ENCODE data around the gene OR3A3.

Gene OR3A3

DNA sequence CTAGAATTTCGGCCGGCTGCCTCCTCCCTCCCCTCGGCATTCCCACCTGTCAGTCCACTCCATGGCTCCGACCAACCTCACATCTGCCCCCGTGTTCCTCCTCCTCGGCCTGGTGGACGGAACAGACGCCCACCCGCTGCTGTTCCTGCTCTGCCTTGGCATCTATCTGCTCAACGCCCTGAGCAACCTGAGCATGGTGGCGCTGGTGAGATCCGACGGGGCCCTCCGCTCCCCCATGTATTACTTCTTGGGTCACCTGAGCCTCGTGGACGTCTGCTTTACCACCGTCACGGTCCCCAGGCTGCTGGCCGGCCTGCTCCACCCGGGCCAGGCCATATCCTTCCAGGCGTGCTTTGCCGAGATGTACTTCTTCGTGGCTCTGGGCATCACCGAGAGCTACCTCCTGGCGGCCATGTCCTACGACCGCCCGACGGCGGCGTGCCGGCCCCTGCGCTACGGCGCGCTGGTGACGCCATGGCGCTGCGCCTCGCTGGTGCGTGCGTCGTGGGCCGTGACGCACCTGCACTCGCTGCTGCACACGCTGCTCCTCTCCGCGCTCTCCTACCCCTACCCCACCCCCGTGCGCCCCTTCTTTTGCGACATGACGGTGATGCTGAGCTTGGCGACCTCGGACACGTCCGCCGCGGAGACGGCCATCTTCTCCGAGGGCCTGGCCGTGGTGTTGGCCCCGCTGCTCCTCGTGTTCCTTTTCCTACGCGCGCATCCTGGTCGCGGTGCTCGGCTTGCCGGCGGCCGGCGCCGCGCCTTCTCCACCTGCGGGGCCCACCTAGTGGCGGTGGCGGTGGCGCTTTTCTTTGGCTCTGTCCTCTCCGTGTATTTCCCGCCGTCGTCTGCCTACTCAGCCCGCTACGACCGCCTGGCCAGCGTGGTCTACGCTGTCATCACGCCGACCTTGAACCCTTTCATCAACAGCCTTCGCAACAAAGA is 25.0 kb upstream of the OR3A3 start, which contains the start of gene OR3A2:
TSS of gene OR3A2 (minus strand) at position 440 of the 948 bp plus-strand sequence.
- CTCF ChIA-PET = no interaction called here
- H3K9me3 ChIP-seq (ENCODE audit: control insufficient read depth, insufficient read depth, low read depth, low read length) = no peaks in the 10 kb centered on the region; the same call in 1 of the 2 replicates
- H3K4me3 ChIP-seq (ENCODE audit: low read depth, low read length) = no peak within 1 kb of the TSS
- H3K36me3 ChIP-seq (ENCODE audit: control insufficient read depth in 2 of 2, insufficient read depth in 1 of 2, low read length in 2 of 2) = no peaks in the 10 kb centered on the region
- no peak for TF ChIP-seq ZBTB48 (tag by site-specific recombination; IDR thresholded peaks at IDR 0.05)
- no peak for TF ChIP-seq ZNF292 (tag by site-specific recombination; IDR thresholded peaks at IDR 0.05; ENCODE audit: borderline replicate concordance, low read depth)
- TF ChIP-seq, protein P1, sequence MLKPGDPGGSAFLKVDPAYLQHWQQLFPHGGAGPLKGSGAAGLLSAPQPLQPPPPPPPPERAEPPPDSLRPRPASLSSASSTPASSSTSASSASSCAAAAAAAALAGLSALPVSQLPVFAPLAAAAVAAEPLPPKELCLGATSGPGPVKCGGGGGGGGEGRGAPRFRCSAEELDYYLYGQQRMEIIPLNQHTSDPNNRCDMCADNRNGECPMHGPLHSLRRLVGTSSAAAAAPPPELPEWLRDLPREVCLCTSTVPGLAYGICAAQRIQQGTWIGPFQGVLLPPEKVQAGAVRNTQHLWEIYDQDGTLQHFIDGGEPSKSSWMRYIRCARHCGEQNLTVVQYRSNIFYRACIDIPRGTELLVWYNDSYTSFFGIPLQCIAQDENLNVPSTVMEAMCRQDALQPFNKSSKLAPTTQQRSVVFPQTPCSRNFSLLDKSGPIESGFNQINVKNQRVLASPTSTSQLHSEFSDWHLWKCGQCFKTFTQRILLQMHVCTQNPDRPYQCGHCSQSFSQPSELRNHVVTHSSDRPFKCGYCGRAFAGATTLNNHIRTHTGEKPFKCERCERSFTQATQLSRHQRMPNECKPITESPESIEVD (tag by site-specific recombination; IDR thresholded peaks at IDR 0.05) = no peak
- TF ChIP-seq ZFP37 (tag by site-specific recombination; IDR thresholded peaks at IDR 0.05) = no peak
- TF ChIP-seq ZXDB (tag by site-specific recombination; IDR thresholded peaks at IDR 0.05) = no peak
- TF ChIP-seq GLI2 (tag by site-specific recombination; IDR thresholded peaks at IDR 0.05; ENCODE audit: borderline replicate concordance, low read depth) = no peak
- TF ChIP-seq, protein P2, sequence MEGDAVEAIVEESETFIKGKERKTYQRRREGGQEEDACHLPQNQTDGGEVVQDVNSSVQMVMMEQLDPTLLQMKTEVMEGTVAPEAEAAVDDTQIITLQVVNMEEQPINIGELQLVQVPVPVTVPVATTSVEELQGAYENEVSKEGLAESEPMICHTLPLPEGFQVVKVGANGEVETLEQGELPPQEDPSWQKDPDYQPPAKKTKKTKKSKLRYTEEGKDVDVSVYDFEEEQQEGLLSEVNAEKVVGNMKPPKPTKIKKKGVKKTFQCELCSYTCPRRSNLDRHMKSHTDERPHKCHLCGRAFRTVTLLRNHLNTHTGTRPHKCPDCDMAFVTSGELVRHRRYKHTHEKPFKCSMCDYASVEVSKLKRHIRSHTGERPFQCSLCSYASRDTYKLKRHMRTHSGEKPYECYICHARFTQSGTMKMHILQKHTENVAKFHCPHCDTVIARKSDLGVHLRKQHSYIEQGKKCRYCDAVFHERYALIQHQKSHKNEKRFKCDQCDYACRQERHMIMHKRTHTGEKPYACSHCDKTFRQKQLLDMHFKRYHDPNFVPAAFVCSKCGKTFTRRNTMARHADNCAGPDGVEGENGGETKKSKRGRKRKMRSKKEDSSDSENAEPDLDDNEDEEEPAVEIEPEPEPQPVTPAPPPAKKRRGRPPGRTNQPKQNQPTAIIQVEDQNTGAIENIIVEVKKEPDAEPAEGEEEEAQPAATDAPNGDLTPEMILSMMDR (tag by site-specific recombination; IDR thresholded peaks at IDR 0.05) = no peak
- no peak for TF ChIP-seq MYNN (tag by site-specific recombination; IDR thresholded peaks at IDR 0.05; ENCODE audit: borderline replicate concordance)
- TF ChIP-seq ZNF112 (tag by site-specific recombination; IDR thresholded peaks at IDR 0.05) = no peak
- H3K27ac ChIP-seq (ENCODE audit: extremely low read depth, low read depth, low read length) = no peak within 1 kb of the TSS
- H3K4me1 ChIP-seq (ENCODE audit: control insufficient read depth, insufficient read depth, low read length) = no peaks in the 10 kb centered on the region
- POLR2A ChIA-PET = no interaction called here

DNA sequence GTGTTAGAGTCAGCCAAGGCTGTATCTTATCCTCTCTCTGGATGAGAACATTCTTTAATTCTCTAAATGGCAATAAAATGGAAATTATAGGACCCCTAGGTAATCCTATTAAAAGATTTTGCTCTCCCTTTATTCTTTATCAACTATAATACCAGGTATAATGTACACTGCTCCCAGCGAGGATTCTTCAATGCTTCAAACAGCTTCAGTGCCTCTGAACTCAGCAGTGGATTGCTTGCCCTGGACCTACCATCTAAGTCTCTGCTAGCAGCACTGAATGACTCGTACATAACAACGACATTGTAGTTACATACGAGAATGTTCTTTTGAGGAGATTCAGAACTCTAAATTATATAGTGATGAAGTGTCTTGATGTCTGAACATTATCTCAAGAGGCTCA is 21.4 kb upstream of the OR3A3 start:
- H3K4me1 ChIP-seq (ENCODE audit: control insufficient read depth, insufficient read depth, low read length) = no peaks in the 10 kb centered on the region
- H3K4me3 ChIP-seq (ENCODE audit: low read depth, low read length) = no peak overlapping the region
- no peak overlapping the region for H3K27ac ChIP-seq (ENCODE audit: extremely low read depth, low read depth, low read length)
- no peaks in the 10 kb centered on the region for H3K36me3 ChIP-seq (ENCODE audit: control insufficient read depth in 2 of 2, insufficient read depth in 1 of 2, low read length in 2 of 2)
- POLR2A ChIA-PET = no interaction called here
- H3K9me3 ChIP-seq (ENCODE audit: control insufficient read depth, insufficient read depth, low read depth, low read length) = no peaks in the 10 kb centered on the region; the same call in 1 of the 2 replicates
- CTCF ChIA-PET = no interaction called here
- TF ChIP-seq ZXDB (tag by site-specific recombination; IDR thresholded peaks at IDR 0.05) (no peak), ZIC2 (tag by site-specific recombination; IDR thresholded peaks at IDR 0.05) (no peak), SP7 (tag by site-specific recombination; IDR thresholded peaks at IDR 0.05) (no peak), ZNF394 (tag by site-specific recombination; IDR thresholded peaks at IDR 0.05; ENCODE audit: borderline replicate concordance) (no peak), ZNF76 (tag by site-specific recombination; IDR thresholded peaks at IDR 0.05; ENCODE audit: borderline replicate concordance, low read depth) (no peak), MYNN (tag by site-specific recombination; IDR thresholded peaks at IDR 0.05; ENCODE audit: borderline replicate concordance) (no peak), ZSCAN23 (tag by site-specific recombination; IDR thresholded peaks at IDR 0.05) (no peak), BCL11A (tag by site-specific recombination; IDR thresholded peaks at IDR 0.05; ENCODE audit: low read depth) (no peak), ZNF747 (tag by site-specific recombination; IDR thresholded peaks at IDR 0.05) (no peak)
- TF ChIP-seq, protein P3, sequence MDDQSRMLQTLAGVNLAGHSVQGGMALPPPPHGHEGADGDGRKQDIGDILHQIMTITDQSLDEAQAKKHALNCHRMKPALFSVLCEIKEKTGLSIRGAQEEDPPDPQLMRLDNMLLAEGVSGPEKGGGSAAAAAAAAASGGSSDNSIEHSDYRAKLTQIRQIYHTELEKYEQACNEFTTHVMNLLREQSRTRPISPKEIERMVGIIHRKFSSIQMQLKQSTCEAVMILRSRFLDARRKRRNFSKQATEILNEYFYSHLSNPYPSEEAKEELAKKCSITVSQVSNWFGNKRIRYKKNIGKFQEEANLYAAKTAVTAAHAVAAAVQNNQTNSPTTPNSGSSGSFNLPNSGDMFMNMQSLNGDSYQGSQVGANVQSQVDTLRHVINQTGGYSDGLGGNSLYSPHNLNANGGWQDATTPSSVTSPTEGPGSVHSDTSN (CRISPR knock-in tag; IDR thresholded peaks at IDR 0.05) = no peak

Measured in HEK293 (cell line).